Fibroblast of gingiva (primary cell): ENCODE data around the gene HBP1.
"Not testable (repeated sequence)": the region's sequence is repeated elsewhere in the genome, so short reads cannot be mapped to it uniquely, and the experiment has no call there.

ENCODE experiments used
- DNase-seq: peaks from one replicate; pipeline ENCODE4 v3.0.0-alpha.2; 2011; ENCODE audit warnings: low read depth

Gene HBP1, protein sequence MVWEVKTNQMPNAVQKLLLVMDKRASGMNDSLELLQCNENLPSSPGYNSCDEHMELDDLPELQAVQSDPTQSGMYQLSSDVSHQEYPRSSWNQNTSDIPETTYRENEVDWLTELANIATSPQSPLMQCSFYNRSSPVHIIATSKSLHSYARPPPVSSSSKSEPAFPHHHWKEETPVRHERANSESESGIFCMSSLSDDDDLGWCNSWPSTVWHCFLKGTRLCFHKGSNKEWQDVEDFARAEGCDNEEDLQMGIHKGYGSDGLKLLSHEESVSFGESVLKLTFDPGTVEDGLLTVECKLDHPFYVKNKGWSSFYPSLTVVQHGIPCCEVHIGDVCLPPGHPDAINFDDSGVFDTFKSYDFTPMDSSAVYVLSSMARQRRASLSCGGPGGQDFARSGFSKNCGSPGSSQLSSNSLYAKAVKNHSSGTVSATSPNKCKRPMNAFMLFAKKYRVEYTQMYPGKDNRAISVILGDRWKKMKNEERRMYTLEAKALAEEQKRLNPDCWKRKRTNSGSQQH

DNA sequence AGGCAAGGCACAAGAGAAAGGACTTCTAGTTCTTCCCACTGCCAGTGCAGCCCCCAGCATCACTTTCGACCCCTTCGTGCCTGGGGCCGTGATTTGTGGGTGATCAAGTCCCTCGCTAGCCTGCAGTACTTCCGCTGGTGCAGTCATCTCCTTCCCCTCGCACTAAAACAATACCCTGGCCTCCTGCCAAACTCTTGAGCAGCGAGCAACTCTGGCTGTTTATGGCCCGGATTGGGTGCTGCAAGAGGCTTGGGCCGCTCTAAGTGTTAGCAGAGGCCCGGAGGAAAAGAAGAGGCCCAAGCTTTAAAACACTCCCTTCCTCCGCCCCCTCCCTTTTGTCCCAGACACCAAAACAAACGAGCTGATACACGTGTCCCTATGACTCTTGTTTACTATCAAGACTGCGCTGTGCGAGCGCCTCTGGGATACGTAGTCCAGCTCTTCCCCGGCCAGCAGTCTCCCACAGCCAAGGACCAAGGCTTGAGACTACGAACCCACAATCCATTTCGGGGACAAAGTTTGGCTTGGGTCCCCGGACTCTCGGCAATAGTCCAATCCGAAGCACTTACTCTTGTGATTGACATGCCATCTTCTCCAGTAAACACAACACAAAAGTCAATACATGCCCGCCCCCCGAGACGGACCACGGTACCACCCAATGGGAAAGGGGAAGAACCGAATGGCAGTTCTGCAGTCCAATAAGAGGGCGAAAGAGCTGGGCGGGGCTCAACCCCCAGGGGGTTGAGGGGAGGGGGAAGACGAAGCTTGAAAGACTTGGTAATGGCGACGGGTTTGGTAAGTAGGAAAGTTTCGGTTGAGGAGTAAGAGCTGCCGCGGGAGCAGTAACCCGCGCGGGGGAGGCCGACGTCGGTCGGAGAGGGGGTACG, at the start of gene HBP1:
HBP1 (plus strand) TSS at position 771 of the 887 bp plus-strand sequence. CDS start 10,891 bp downstream, outside the sequence.
- peak; percentile 100 for DNase-seq

DNA sequence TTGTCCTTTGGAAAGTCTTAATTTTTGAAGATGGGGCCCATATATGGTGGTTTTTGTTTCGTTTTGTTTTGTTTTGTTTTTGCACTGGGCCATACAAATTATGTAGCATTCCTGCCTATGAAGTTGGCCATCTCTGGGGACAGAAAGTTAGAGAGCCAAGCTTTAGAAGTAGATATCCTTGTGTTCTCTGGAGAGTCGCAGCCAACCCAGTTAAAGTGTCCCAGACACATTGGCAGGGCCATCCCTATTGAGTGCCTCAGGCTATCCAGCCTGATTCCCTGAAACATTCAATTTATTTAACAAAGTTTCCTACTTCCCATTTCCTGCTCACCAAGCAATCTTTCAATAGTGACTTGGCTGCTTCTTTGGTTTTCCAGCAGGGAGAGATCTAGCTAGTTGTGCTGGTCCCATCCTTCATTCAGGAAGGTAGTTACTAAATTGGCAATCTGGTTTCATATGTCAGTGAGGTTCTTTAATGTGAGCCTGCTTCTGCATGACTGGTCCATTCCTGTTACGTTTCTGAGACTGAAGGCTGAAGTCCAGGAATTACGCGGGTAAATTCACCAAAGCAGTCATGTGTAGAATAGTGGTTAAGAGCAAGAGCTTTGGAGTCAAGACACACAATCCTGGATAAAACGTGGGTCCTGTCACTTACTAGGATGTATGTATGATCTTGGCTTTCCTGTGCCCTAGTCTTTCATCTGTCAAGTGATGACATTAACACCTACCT, 49.3 kb upstream of the HBP1 start:
- no peak for DNase-seq

DNA sequence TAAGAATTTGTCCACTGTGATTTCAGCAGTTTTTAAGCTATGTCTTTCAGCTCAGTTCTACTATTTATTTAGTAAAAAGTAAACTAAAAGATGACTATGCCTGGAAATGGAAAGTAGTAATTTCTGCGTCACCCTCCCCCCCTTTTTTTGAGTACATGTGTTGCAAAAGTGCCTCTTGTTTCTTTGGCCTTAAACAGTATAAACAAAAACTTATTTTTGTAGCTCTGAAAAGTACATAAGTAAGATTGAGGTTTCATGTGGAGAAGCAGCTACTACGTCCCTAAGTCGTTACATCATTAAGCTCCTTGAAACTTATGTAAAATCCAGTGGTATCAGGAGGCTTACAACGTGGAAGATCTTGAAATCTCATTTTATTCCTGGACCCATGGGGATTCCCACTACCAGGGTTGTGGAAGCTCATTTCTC, 46.3 kb upstream of the HBP1 start:
- DNase-seq = peak; percentile 88

DNA sequence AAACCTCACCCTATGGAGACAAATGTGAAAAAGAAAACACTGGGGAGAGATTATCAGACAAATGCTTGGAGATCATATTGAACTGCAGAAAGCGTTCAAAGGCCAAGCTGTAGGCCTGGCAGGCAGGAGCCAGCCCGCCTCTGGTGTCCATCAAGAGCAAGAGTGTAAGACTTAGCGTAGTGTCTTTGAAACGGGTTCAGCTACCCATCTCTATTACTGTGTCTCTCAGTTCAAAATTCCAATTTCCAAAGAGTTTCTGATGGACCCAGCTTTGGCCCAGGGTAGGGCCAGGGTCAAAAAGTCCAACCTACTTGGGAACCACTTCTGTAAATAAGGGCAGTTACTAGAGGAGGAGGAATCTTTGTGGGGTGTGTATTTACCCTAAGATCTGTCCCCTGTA, 45.4 kb upstream of the HBP1 start:
- no peak for DNase-seq

DNA sequence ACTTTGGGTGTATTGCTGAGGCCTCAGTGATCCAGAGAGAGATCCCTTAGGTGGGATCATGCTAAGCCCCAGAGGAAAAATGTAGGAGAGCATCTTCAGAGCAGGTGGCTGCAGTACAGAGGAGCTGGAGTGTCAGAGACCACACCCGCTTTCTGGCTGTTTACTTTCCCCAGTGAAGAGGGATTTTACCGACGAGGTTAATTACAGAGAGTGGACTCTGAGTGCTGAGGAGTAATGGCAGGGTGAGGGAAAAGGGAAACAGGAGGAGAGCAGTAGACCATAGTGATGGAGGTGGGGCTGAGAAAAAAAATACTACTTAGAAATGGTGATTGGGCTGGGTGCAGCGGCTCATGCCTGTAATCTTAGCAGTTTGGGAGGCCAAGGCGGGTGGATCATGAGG, 43.3 kb upstream of the HBP1 start:
- DNase-seq = no peak

DNA sequence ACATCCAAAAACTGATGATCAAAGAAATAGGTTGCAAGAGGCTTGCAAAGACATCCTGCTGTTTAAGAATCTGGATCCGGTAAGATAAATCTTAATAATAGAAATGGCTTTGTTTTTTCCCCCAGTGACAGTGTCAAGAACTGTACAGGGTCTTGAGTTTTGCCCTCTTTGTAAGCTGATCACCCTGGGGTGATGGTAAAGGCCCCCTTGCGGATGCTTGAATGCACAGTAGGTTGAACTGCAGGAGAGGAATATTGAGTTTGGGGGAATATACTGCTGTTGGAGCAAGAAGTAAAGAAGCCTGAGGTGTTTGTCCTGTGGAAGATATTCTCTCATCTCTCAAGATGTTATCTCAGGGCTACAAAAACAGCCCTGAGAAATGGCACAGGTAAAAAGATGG, 40.6 kb upstream of the HBP1 start:
- no peak for DNase-seq

DNA sequence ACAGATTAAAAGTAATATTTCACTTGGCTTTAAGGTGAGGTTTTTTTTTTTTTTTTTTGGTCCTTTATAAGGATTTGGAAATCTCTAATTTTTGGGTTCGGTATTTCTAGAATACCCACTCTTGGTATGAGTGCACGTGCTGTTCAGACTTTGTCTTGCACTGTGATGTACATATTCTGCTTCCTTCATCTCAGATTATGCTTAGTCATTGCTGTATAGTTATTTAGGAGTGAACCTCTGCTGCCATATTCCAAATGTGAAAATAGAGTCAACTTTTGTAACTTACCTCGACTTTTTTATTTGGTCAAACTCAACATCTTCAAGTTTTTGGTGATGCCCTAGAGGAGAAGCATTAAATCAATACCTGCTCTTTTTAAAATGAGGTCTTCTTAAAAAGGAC, 40.1 kb upstream of the HBP1 start:
- no peak for DNase-seq

DNA sequence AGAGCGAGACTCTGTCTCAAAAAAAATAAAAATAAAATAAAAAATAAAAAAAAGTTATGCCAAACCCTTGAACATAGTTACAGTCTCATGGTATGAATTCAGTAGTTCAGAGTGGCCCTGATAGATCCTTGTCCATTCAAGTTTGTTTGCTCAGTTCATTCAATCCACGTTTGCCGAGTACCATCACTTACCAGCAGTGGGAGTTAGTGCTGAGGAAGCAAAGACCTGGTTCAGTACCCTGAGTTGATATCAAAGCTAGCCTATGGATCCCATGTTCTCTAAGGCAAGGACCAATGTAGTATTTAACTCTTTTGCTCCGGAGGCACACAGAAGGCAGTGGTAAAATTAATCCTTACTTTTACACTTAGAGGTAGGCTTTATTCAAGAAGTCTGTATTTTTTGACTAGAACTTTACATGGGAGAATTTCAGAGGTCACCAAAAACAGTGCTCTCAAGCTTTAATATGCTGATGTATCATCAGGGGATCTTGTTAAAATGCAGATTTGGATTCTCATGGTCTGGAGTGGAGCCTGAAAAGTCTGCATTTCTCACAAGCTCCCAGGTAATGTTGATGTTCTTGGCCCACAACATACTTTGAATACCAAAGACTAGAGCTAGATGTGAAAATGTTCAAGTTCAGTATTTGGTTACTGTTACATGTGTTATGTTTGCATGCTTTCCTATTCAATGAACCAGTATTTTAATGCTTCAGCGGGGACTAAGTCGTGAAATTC, 38.1 kb upstream of the HBP1 start:
- DNase-seq = no peak

DNA sequence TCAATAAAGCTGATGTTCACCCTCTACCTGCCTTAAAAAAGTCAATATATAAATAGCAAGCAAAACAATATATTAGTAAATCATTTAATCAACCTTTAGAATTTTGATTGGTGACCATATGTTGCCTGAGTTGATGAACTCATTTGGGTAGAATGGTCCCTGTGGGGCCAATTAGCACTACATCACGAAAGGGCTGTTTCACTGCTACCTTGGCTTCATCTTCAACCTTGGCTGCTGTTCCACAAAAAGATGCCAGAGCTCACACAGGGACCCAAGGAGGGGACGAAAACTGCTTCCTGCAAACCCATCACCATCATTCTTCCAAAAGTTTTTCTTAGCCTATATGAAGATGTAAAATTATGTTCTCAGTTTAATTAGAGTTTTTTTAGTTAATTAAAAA, 35.4 kb upstream of the HBP1 start:
- no peak for DNase-seq

DNA sequence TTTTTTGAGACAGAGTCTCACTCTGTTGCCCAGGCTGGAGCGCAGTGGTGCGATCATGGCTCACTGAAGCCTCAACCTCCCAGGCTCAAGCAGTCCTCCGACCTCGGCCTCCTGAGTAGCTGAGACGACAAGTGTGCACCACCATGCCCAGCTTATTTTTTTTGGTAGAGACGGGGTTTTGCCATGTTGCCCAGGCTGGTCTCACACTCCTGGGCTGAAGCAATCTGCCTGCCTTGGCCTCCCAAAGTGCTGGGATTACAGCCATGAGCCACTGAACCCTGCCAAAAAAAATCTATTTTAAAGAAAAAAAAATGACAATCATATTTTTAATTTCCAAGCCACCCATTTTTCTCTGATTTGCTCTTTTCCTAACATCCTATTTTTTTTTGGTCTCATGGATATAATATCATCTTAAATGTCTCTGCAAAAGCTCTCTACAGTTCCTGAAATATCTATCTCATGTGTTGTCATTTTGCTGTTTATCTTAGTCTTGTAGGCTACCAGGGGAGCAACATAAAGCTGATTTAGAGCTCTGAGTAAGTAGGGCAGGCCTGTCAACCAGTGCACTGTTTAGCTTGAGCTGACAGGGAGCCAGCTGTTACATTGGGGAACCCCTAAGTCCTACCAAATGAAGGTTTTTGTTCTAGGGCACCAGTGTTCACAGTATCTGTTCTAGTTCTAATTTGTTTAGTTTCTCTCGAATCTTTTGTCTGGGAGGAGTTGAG, 29.9 kb upstream of the HBP1 start:
- peak; percentile 8 for DNase-seq

DNA sequence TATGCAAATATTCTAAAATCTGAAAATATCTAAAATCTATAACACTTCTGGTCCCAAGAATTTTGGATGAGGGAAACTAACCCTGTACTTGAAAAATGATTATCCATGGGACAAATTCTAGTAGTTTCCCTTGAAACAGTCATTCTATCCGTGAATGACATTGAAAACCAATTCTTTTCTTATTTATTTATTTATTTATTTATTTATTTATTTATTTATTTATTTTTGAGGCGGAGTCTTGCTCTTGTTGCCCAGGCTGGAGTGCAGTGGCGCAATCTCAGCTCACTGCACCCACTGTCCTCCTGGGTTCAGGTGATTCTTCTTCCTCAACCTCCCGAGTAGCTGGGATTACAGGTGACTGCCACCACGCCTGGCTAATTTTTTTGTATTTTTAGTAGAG, 24.9 kb upstream of the HBP1 start:
- not testable (repeated sequence) for DNase-seq

DNA sequence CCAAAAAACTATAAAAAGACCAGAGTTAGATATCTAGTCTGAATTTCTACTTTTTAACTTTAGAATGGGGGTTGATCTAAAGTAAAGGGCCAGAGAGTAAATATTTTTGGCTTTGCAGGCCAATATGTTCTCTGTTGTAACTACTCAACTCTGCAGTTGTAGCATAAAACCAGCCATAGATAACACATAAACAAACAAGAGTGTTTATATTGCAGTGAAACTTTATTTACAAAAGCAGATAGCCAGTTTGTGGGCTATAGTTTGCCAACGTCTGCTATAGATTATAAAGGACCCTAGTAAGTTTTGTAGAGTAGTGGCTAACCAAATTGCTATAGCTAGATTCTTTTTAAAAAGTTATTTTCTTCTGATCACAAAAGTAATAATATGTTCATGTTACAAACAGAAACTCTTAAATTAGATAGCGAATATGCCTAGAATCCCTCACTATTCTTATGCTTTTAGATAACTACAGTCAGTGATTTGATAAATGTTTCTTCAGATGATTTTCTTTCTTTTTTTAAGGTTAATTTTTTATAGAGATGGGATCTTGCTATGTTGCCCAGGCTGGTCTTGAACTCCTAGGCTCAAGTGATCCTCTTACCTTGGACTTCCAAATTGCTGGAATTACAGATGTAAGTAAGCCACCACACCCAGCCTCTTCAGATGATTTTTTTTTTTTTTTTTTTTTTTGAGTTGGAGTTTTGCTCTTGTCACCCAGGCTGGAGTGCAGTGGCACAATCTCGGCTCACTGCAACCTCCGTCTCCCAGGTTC, 23.6 kb upstream of the HBP1 start:
- no peak for DNase-seq

DNA sequence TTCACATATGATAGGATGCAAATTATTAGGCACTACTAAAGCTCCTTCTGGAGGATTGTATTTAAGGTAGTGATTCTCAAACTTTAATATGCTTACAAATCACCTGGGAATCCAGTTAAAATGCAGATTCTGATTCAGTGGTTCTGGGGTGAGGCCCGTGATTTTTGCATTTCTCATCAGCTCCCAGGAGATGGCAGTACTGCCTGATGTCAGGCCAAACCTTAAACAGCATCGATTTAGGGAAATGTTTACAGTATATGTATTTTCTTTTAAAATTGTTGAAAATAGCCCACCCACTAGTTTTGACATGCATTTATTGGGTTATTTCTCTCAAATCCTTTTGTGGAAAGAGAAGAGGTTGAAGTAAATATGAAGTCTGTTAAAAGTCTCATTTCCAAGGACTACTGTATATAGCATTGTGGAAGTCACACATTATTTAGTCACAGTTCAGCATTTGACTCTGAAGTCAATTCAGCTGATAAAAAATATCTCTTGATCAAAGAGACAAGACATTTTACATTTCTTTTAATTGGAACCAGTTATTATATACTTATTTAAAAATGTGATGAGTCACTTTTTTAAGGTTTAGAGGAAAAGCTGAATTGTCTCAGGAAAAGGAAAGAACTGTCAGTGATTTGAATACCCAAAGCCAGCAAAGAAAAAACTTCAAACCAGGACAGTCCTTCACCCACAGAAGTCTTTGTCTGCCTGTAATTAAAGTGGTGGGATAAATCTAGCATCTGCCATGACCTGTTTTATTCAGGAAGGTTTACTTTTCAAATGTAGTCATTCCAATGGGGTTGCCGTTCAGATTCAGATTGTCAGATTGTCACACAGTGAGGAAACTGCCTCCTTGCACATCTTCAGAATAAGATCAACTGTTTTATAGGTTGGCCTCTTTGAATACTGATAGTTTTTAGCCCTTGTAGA, 21.1 kb upstream of the HBP1 start:
- DNase-seq = peak; percentile 21

DNA sequence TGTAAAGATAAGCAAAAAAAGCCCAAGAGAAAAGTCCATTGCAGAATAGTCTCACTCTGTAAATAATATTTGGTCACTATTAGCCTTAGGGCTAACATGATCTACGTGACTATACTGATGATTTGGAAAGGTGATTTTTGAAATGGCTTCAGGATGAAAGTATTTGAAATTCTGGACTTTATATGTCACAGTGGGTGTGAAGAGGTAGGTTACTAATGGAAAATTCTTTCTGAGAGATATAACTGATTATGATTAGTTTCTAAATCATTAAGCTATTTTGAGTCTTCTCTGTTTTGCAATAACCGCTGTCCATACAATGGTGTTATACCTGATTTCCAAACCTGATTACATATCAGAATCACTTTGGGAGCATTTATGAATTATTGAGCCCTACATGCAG, 20.1 kb upstream of the HBP1 start:
- no peak for DNase-seq

DNA sequence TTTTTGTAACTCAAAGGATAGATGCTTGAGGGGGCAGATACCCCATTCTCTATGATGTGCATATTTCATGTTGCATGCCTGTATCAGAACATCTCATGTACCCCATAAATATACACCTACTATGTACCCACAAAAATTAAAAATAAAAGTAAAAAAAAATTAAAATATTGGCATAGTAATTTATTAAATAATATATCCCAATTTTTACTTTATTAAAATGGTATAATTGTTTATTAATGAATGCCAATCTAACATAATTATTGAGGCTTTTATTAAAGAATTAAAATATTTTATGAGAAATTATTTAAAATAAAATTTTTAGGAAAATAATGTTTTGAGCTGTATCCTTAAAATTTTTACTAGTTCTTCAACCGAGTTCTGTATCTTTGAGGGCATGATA, 18.9 kb upstream of the HBP1 start:
- no peak for DNase-seq

DNA sequence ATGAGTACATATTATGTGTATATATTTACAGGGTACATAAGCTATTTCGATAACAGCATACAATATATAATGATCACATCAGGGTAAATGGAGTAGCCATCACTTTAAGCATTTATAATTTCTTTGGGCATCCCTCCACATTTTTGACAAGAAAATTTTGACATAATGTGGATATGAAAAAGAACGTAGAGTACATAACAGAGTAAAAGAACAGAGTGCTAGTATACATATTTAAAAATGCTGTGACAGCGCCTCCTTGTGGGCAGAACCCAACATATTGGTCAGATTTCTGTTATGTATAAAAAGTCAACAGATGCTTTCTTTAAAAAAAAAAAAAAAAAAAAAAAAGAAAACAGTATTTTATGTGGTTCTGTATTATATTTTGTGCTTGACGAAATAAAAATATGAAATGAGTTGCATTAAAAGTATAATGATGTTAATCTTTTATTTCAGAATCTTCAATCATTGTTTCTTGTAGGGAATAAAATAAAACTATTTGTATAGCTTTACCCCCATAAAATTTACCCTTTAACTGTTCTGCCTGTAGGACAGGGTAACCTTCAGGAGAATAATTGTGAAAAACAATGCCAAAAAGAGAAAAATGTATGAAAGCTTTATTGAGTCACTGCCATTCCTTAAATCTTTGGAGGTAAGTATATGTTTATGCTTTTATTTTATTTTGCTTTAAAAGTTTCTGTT, 18.3 kb upstream of the HBP1 start:
- peak; percentile 64 for DNase-seq

DNA sequence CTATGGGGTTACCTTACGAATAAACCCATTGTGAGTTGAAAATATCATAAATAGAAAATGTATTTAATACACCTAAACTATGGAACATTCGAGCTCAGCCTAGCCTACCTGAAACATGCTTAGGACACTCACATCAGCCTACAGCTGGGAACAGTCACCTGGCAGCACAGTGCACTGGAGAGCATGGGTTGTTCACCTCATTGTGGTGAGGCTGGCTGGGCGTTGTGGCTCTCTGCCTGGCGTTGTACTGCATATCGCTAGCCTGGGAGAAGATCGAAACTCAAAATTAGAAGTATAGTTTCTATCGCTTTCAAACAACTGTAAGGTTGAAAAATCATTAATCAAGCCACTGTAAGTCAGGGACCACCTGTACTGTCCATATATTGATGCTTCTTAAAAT, 17.3 kb upstream of the HBP1 start:
- no peak for DNase-seq

DNA sequence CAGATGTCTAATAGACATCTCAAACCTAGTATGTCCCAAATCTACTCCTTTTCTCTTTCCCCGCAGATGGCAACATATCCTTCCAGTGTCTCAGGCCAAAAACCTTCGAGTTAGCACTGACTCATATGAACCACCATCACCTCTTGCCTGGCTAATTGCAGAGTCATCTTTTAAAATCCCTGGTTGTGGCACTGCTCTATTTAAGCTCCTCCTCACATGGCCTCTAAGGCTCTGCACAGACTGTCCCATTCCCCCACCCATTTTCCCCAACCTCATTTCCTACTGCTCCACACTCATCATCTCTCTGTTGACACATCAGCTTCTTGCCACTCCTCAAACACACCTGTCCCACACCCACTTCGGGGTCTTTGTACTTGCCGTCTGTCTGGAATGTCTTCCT, 16.8 kb upstream of the HBP1 start:
- peak; percentile 32 for DNase-seq
